Glutamatergic neuron (in vitro differentiated cells): ENCODE measurements around the gene MSL1. TPM values are rescaled to one million over a fixed set of nuclear protein-coding genes. Genes with fewer than 3 reads are reported as not detected.

ENCODE experiments used
- DNase-seq: peaks from one replicate; pipeline ENCODE4 v3.0.0; 2022
- H3K27ac Mint-ChIP-seq: one replicate; pipeline ENCODE4 v1.8.0; 2020; ENCODE audit warnings: mild to moderate bottlenecking, mixed read lengths, inconsistent platforms; ENCODE audit not compliant: unreplicated experiment
- H3K27me3 Mint-ChIP-seq: one replicate; pipeline ENCODE4 v1.8.0; 2020; ENCODE audit warnings: mild to moderate bottlenecking, moderate library complexity, mixed read lengths, inconsistent platforms; ENCODE audit not compliant: unreplicated experiment
- H3K36me3 Mint-ChIP-seq: one replicate; pipeline ENCODE4 v1.8.0; 2020; ENCODE audit warnings: mild to moderate bottlenecking, mixed read lengths, inconsistent platforms; ENCODE audit not compliant: unreplicated experiment
- H3K4me1 Mint-ChIP-seq: one replicate; pipeline ENCODE4 v1.8.0; 2020; ENCODE audit warnings: mild to moderate bottlenecking, low read depth, mixed read lengths, inconsistent platforms; ENCODE audit not compliant: unreplicated experiment
- H3K4me3 Mint-ChIP-seq: one replicate; pipeline ENCODE4 v1.8.0; 2020; ENCODE audit warnings: mild to moderate bottlenecking, mixed read lengths, inconsistent platforms; ENCODE audit not compliant: unreplicated experiment
- H3K9me3 Mint-ChIP-seq: one replicate; pipeline ENCODE4 v1.8.0; 2020; ENCODE audit warnings: mild to moderate bottlenecking, moderate library complexity, mixed read lengths, inconsistent platforms; ENCODE audit not compliant: unreplicated experiment
- long read RNA-seq: library from polyadenylated mRNA; unstranded; transcript quantifications from one replicate; pipeline ENCODE4 v2.0.0, GENCODE V29; 2020; ENCODE audit not compliant: unreplicated experiment
- total RNA-seq: library from RNA; stranded (reverse); fragmentation: NEBNext Ultra II Directional; extraction: Animal tissue kit (Norgen Biotek cat#: 25700); gene quantifications from one replicate; pipeline ENCODE4 v1.2.1, GENCODE V29; 2021; ENCODE audit not compliant: unreplicated experiment
- TF ChIP-seq, protein P1 (sequence below): fragments of 200-600 bp; sonication (generic); IDR thresholded peaks from one replicate; pipeline ENCODE4 v1.5.0; 2021; ENCODE audit not compliant: partially characterized antibody, unreplicated experiment

MSL1 gene, protein sequence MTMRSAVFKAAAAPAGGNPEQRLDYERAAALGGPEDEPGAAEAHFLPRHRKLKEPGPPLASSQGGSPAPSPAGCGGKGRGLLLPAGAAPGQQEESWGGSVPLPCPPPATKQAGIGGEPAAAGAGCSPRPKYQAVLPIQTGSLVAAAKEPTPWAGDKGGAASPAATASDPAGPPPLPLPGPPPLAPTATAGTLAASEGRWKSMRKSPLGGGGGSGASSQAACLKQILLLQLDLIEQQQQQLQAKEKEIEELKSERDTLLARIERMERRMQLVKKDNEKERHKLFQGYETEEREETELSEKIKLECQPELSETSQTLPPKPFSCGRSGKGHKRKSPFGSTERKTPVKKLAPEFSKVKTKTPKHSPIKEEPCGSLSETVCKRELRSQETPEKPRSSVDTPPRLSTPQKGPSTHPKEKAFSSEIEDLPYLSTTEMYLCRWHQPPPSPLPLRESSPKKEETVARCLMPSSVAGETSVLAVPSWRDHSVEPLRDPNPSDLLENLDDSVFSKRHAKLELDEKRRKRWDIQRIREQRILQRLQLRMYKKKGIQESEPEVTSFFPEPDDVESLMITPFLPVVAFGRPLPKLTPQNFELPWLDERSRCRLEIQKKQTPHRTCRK
- 110 TPM for total RNA-seq
- long read RNA-seq, partial matches to known transcripts, result 1 of 7 reads
- long read RNA-seq, other reads (novel, unspliced or antisense), result 5 of 7 reads

GRCh38 chr17:40121181-40122135 lies at the start of gene MSL1:
Gene MSL1, plus strand, starts transcription at chr17:40121971. Its CDS starts 642 bp downstream, at chr17:40122613.
- TF ChIP-seq, protein P1, sequence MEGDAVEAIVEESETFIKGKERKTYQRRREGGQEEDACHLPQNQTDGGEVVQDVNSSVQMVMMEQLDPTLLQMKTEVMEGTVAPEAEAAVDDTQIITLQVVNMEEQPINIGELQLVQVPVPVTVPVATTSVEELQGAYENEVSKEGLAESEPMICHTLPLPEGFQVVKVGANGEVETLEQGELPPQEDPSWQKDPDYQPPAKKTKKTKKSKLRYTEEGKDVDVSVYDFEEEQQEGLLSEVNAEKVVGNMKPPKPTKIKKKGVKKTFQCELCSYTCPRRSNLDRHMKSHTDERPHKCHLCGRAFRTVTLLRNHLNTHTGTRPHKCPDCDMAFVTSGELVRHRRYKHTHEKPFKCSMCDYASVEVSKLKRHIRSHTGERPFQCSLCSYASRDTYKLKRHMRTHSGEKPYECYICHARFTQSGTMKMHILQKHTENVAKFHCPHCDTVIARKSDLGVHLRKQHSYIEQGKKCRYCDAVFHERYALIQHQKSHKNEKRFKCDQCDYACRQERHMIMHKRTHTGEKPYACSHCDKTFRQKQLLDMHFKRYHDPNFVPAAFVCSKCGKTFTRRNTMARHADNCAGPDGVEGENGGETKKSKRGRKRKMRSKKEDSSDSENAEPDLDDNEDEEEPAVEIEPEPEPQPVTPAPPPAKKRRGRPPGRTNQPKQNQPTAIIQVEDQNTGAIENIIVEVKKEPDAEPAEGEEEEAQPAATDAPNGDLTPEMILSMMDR, result no peak
- peaks cover 8% of the 10 kb centered on the region for H3K9me3 Mint-ChIP-seq
- H3K36me3 Mint-ChIP-seq, result no peaks in the 10 kb centered on the region
- H3K4me3 Mint-ChIP-seq, result peak within 1 kb of the TSS; percentile 87
- H3K27me3 Mint-ChIP-seq, result peaks cover 13% of the 10 kb centered on the region
- peak; percentile 90 for DNase-seq
- peaks cover 8% of the 10 kb centered on the region for H3K4me1 Mint-ChIP-seq
- peak within 1 kb of the TSS; percentile 96 for H3K27ac Mint-ChIP-seq

DNA sequence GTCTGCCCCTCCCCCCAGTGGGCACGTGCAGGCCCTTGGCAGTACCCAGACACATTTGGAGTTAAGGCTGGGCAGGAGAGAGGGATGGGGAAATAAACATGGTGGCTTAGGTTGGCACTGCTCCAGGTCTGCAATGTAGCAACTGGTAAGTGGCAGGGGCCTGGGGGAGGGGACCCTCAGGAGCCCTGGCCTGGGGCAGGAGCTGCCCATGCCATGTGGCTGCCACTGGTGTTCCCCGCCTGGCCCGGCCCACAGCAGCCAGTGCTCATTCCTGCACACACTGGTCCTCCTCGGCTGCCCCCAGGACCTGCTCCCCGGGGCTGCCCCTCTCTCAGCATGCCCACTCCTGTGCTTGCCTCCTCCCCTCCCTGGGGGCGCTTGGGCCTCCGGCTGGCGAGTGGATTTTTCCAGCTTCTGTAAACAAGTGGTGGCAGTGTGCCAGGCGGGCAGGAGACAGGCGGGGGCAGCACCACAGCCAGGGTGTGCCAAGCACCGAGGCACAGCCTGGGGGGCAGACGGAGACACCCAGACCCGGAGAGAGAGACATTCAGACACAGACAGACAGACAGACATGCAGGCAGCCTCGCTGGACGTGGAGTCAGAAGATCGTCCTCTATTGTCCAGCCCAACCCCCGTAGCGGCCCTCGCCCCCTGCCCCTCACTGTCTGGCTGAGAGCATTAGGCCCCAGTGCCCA lies 49.6 kb upstream of the MSL1 start:
- Mint-ChIP-seq H3K27me3 (peaks cover 13% of the 10 kb centered on the region), H3K27ac (no peak overlapping the region), H3K36me3 (no peaks in the 10 kb centered on the region), H3K9me3 (peaks cover 5% of the 10 kb centered on the region), H3K4me3 (no peak overlapping the region), H3K4me1 (peaks cover 19% of the 10 kb centered on the region)
- no peak for DNase-seq
- TF ChIP-seq, protein P1, result no peak

- Mint-ChIP-seq H3K9me3 (peaks cover 3% of the 10 kb centered on the region), H3K27me3 (peaks cover 8% of the 10 kb centered on the region), H3K27ac (no peak overlapping the region), H3K36me3 (peaks cover 2% of the 10 kb centered on the region), H3K4me1 (peaks cover 20% of the 10 kb centered on the region), H3K4me3 (no peak overlapping the region)
- TF ChIP-seq, protein P1, result no peak
- no peak for DNase-seq
Observed at GRCh38 chr17:40072735-40073346, 48.9 kb upstream of the MSL1 start.

- H3K4me1 Mint-ChIP-seq, result peaks cover 19% of the 10 kb centered on the region
Observed at GRCh38 chr17:40073454-40074174, 48.2 kb upstream of the MSL1 start.

More at GRCh38 chr17:40073454-40074174, 48.2 kb upstream of the MSL1 start:
- H3K27me3 Mint-ChIP-seq, result peaks cover 7% of the 10 kb centered on the region
- peaks cover 3% of the 10 kb centered on the region for H3K9me3 Mint-ChIP-seq
- no peak overlapping the region for H3K4me3 Mint-ChIP-seq
- TF ChIP-seq, protein P1, result no peak
- H3K36me3 Mint-ChIP-seq, result peaks cover 5% of the 10 kb centered on the region
- no peak for DNase-seq
- H3K27ac Mint-ChIP-seq, result no peak overlapping the region
